Bone marrow (tissue), 2 donors: ENCODE results near the gene REPS1.

Experiments
- DNase-seq, 2 donors: peaks; one replicate each; lab custom pipeline; 2025; lab: John Stamatoyannopoulos, UW

Gene REPS1

DNA sequence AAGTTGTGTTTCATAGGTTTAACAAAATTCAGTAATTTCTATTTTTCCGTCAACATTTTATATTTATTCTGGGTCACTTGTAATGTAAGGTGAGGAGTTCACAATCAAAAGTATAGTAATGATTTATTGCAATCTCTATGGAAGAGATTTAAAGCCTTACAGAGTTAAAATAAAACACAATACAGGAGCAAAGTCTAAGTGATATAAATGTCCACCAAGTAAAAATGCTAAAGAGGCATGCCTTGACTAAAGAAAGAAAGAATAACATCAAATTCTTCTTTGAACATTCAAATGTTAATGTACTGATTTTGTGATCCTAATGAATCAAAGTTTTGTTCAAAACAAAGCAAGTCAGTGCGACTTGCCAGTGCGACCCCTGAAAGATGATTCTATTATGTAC lies 61.5 kb downstream of the REPS1 start:
- no peak for DNase-seq

DNA sequence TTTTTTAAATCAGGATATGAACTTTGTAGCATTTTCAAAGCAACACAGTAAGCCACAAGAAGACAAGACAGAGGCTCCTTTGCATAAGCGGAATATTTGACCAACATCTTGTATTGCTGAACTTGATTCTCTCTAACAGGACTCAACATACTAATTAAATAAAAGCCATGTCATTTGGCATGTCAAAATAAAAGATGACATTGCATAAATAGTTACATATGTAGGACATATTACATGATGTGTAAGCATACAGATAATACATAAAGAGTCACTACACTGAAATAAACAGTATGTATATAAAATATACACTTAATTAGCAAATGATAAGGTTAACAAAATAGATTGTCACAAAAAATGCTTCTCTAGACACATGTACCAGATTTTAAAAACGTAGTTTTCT lies 62.2 kb downstream of the REPS1 start:
- no peak for DNase-seq

DNA sequence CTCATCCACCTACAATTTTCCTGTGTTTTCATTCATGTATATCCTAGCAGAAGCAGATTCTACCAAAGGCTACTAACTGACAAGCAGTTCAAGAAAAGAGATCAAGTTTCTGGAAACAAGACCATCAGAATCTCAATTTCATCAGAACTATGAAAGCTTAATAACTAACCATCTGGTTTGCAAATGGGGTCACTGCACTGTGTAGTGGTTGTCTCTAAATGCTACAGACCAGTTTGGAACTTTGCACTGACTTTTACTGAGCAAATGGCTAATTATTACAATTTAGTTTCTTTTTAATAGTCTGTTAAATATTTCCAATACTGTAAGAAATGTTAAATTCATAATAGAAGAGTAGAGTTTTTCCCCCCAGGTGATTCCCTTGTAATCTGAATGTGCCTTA lies 64.5 kb downstream of the REPS1 start:
- no peak for DNase-seq

DNA sequence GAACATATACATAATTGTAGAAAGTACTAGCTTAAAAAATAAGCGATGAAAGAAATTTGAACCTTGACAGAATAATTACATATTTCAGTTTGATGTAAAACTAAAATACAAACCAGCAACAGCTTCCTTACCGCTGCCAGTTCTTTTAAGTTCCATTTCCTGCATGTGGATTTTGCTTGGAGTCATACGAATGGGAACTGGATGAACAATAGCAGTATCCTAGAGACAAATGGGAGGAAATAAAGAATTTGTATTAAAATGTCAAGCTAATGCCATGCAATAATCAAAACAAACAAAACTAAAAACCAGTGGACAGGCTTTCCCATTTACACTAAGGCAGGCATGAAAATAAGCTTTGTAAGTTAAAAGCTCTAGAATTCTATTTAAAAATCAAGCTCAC lies 67.1 kb downstream of the REPS1 start:
- DNase-seq = no peak

DNA sequence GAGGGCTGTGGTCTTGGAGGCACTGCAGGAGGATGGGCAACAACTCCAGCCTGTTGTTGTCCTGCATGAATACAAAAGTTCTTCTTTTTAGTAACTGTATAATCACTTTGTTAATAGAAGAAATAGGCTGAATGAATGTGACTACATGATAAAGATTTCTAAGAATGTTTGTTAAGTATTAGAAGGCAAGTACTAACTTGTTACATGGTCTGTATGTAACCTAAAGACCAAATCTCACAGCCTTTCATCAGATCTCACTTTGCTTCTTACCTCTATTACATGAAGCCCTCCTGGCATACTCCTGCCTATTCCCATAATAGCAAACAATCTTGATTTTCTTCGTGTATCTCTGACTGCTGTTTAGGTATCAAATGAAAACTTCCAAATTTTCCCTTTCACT lies 73.4 kb downstream of the REPS1 start:
- no peak for DNase-seq

DNA sequence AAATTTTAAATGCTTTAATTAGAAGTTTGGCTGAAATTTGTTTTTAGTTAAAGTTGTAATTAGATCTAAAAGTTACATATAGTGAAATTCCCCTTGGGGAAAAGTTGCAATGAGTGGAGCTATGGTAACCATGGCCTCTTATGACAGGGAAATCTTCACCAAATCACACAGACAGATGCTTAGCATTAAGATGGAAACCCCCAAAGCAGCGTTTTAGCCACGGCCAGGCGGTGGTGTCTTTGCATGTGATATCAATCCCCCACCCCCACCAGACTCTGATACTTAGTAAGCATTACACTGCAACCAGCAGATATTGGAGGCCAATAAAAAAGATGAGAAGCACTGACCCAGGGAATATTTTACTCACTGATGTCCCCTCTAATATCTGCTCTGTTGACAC lies 75.7 kb downstream of the REPS1 start:
- DNase-seq = no peak

DNA sequence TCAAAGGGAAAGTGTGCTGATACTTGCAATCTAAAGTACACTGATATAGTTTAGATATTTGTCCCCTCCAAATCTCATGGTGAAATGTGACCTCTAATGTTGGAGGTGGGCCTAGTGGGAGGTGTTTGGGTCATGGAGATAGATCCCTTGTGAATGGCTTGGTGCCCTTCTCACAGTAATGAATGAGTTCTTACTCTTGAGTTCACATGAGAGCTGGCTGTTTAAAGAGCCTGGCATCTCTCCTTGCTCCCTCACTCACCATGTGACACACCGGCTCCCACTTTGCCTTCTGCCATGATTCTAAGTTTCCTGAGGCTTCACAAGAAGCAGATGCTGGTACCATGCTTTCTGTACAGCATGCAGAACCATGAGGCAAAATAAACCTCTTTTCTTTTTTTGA lies 78.1 kb downstream of the REPS1 start:
- DNase-seq = no peak

DNA sequence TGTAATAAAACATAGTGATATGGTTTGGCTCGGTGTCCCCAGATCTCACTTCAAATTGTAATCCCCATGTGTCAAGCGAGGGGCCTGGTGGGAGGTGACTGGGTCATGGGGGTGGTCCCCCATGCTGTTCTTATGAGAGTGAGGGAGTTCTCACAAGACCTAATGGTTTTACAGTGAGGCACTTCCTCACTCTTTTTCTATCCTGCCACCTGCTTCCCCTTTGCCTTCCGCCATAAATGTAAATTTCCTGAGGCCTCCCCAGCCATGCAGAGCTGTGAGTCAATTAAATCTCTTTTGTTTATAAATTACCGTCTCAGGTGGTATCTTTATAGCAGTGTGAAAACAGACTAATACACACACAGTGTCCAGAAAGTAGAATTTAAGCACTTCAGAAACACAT lies 78.5 kb downstream of the REPS1 start:
- no peak for DNase-seq

DNA sequence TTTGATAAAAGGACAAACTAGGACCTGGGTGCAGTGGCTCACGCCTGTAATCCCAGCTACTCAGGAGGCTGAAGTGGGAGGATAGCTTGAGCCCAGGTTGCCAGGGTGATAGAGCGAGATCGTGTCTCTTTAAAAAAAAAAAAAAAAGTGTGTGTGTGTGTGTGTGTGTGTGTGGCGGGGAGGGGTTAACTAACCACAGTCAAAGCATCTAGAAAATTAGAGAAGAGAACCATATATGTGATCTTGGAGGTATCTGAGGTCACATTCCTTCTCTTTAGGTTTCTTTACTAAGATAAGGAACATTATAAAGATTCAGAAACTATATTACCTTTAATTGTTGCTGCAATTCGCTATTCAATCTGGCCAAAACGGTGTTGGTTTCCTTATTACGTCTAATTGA lies 80.9 kb downstream of the REPS1 start:
- DNase-seq = no peak

DNA sequence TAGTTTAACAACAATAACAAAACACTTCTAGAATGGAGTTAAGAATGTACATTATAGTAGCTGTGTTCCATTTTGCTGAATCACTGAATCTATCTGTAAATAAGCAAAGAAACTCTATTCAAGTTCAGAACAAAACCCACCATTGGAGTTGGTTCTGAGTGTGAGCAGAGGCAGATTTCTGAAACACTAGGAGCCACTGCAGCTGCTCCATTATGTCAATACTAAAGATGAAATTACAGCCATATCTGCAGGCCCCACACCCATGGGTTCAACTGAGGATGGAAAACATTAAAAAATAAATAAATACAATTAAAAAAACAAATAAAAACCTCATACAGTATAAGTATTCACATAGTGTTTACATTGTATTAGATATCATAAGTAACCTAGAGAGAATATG lies 91.0 kb downstream of the REPS1 start:
- DNase-seq = no peak

DNA sequence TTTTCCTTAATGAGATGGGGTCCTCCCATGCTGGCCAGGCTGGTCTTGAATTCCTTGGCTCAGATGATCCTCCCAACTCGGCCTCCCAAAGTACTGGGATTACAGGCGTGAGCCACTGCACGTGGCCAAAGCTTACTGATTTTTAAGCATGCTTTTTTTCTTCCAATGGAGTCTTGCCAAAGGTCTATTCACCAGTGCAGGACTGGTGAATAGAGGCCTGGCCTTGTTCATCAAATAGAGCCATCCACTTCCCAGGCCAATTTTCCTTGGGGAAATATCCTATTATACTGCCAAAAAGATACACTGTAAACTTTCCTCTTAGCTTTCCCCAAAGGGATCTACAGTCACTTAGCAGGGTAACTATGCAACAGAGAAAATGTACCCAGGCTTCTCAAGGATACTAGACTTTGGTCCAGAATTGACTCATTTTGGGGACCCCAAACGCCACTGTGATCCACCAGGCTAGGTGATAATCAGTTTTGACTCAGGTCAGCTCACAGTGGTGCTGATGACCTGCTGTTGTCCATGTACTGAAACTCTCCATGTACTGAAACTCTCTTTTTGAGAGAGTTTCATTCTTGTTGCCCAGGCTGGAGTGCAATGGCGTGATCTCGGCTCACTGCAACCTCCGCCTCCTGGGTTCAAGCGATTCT lies 91.8 kb downstream of the REPS1 start:
- no peak for DNase-seq

DNA sequence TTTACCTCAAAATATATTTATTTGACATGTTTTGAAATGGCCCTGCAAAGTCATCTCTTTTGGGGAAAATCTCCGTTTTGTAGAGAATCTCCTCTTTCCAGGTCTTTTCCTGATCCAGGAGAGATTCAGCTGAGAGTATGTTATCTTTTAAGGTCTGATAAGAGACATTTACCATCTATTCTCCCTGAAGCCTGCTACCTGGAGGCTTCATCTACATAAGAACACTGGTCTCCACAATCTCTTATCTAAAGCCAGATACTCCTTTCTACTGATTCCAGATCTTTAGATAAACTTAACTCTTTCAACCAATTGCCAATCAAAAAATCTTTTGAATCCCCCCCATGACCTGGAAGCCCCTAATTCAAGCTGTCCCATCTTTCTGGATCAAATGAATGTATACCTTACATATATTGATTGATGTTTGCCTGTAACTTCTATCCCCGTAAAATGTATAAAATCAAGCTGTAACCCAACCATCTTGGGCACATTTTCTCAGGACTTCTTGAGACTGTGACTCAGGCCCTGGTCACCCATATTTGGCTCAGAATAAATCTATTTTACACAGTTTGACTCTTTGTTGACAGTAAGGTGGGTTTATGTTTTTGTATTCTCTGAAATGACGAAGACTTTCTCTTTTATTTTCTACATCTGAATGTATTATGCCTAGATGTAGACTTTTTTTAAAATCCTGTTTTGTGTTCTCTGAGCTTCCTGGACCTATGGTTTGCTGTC lies 96.6 kb downstream of the REPS1 start:
- DNase-seq = no peak

DNA sequence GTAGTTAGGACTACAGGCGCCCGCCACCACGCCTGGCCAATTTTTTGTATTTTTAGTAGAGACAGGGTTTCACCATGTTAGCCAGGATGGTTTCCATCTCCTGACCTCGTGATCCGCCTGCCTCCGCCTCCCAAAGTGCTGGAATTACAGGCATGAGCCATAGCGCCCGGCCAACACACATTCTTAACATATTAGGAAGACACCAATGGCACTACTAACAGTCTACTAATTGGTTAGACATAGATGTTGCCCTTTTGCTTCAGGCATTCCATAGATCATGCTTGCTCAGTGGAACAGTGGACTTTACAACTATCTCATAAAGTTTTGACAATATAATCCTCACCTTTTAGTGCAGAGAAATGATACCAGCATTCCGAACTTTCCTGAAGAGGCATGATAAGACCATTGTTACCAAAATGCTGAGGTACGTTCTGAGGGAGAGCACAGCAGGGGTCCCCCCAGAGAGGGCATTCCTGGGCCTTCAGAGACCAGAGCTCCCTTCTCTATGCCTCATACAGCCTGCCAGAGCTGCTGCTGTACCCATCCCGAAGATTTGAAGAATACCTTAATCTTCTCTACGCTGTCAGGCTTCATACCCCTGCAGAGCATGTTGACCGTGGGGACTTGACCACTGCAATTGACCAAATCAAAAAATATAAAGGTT lies 102.8 kb downstream of the REPS1 start:
- no peak for DNase-seq

DNA sequence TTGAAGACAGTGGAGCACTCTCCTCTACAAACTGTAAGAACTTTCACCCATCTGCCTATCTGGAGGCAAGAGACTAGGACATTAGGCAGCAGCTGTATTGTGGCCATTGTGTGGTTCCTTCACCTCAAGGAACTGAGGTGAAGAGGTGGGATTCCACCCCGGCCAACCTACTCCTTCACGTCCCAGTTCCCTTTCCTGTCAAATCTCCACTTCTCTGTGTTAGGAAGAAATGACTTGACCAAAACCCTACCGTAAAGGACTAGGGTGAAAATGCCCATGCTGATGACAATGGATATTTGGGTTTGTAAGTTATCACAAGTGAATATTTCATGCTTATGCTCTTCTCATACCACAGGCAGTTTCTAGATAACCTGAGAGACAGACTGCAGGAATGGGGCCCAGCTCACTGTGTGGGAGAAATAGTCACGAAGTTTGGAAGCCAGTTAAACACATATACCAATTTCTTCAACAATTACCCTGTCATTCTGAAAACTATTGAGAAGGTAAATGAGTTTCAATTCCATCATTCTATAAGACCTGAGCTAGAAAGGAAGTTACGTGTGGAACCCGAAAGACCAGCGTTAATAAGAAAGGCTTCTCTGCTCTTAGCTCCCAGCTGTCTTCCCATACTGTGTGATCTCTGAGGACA lies 105.6 kb downstream of the REPS1 start:
- no peak for DNase-seq

DNA sequence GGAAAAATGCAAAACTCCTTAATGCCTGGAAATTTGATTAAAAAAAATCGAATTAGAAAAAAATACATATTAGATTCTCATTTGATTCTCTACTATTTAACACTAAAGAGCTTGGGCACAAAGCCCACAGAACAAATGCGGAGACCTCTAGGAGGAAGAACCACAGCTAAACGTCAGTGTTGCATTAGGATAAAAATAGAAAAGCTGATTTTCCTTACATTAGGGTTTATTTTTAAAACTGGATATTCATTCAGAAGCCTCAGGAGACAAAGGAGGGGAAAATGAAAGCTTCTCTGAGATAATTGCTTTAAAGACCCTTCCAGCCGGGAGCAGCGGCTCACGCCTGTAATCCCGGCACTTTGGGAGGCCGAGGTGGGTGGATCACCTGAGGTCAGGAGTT lies 114.9 kb downstream of the REPS1 start:
- no peak for DNase-seq

DNA sequence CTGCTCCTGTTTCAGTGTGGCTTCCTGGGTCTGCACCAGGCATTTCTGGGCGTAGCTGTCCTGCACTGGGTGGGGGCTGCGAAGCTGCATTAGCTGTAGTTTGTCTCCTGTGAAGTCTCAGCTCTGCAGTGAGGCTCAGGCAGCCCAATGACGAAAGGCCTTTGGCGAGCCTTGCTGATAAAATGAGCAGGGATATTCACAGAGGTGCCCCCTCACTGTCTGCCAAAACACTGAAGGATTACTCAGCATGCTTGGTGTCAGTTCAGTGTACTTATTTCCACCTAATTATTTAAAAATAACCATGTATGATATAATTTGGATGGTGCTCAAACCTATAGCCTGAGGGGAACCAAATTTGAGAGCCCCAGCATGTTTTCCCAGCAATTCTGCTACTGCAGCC lies 118.7 kb downstream of the REPS1 start:
- DNase-seq = no peak

DNA sequence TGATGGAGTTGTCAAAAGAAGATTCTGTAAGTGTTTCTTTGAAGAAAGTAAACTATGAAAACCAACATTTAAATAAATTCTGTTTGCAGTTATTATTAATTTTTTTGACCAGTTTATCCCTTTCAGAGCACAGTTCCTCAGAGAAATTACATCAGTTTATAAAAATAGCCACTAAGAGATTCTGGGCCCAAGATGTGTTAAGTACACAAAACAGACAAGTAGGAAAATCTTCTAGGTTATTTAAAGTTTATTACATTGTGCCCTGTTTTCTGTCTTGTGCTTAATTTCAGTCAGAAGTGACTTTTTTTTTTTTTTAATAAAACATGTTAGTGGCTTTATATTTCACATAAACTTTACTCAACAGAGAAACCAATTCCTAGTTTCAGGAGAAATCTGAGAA lies 119.9 kb downstream of the REPS1 start:
- no peak for DNase-seq

DNA sequence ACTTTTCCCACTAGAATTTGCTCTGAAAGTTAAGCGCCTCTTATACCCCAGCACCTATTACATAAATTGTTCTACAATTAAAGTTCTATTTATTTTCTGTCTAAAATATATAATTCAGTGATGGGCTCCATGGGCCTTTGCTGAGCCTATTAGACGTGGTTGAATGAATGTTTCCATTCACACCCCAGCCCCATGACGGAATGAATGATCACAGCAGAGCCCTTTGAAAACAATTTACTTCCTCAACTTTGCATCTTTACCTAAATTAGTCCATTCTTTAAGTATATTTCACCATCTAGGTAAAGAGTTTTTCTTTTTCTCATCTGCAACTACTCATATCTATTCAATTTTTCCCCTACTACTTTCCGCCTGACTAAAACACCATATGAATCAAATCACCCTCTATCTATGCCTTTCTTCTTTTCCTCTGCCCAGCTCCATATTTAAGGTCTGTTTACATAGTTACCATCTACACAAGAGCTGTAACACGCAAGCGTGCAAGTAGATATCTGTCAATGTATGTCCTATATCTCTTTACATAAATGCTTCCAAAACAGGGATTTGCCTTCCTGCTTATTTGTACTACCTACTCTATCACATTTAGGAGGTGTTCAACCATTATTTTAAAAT lies 122.5 kb downstream of the REPS1 start:
- no peak for DNase-seq

DNA sequence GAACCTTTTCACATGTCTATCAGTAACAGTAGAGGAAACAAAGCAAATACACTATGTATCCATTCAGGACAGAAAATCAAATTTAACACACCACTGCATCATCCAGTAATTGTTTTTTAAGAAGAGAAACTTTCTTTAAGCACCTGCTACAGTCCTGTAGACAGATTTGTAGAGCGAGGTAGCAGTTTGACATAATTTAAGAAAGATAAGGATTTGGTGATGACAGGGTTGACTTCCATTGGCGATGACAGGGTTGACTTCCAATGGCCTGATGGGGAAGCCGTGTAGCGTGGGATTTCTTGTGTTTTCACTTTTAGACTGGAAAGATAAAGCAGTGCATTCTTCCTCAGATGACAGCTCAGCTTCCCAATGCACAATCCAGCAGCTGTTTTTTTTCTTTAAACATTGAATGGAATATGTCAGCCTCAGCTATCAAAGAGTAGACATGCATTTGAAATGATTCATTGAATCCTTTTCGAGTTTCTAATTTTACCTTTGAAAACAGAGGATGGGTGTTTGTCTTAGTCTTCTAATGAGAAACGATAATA lies 123.6 kb downstream of the REPS1 start:
- no peak for DNase-seq

DNA sequence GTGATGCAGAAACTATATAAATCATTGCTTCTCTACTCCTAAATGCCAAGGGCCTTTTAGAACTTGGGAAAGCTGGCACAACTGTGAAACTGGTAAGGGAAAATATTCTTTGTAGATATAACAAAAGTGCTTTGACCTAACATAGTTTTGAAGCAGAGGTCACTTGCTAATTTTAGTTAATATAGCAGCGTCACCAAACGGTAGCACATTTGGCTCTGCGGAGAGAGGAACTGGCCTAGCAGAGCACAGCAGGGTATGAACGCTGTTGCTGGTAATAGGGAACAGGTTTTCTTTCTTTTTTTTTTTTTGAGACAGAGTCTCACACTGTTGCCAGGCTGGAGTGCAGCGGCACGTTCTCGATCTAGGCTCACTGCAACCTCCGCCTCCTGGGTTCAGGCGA lies 124.7 kb downstream of the REPS1 start:
- DNase-seq = no peak

DNA sequence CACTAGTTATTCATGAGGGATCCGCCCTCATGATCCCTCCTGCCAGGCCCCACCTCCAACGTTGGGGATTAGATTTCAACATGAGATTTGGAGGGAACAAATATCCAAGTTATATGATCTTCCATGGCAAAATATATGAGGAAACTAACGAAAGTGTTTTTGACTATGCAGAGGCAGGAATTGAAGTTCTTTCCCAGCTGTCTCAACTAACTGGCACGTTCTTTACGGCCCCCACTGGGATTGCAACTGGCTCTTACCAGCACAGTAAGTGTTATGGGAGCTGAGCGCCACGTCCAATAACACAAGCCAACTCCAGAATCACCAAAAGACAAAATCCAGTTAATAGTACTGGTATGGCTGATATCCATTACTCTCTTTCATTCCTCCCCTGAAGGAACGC lies 125.6 kb downstream of the REPS1 start:
- DNase-seq = no peak

DNA sequence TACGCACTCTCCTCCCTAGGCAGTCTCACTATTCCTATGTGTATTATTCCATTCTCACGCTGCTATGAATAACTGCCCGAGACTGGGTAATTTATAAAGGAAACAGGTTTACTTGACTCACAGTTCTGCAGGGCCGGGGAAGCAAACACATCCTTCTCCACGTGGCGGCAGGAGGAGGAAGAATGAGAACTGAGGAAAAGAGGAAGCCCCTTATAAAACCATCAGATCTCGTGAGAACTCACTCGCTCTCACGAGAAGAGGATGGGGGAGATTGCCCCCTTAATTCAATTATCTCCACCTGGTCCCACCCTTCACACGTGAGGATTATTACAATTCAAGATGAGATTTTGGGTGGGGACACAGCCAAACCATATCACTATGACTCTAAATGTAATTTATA lies 130.3 kb downstream of the REPS1 start:
- DNase-seq = peak in 1 of 2 donors; percentile 53
